Measurements from ENCODE around the gene ADTRP.

DNA sequence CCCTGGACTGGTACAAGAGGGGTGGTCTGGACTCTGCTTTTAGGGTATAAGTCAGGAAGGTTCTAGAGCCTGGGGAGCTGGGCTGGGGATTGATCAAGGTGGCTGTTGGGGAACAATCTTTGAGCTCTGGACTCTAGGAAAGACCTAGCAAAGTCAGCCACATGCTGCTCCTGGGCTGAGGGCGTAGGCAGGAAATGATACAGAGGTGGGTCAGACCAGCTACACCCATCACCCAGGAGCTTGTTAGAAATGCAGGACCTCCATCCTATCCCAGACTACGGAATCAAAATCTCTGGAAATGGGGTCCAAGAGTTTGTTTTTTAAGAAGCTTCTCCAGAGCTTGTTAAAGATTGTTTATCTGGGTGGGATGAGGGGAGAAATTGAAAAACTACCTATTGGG lies 9.4 kb downstream of the ADTRP start:
- no peak for TF ChIP-seq POLR2A (IDR thresholded peaks at IDR 0.05)
- TF ChIP-seq, protein P1, sequence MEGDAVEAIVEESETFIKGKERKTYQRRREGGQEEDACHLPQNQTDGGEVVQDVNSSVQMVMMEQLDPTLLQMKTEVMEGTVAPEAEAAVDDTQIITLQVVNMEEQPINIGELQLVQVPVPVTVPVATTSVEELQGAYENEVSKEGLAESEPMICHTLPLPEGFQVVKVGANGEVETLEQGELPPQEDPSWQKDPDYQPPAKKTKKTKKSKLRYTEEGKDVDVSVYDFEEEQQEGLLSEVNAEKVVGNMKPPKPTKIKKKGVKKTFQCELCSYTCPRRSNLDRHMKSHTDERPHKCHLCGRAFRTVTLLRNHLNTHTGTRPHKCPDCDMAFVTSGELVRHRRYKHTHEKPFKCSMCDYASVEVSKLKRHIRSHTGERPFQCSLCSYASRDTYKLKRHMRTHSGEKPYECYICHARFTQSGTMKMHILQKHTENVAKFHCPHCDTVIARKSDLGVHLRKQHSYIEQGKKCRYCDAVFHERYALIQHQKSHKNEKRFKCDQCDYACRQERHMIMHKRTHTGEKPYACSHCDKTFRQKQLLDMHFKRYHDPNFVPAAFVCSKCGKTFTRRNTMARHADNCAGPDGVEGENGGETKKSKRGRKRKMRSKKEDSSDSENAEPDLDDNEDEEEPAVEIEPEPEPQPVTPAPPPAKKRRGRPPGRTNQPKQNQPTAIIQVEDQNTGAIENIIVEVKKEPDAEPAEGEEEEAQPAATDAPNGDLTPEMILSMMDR (IDR thresholded peaks at IDR 0.05): no peak
- TF ChIP-seq POLR2AphosphoS5 (IDR thresholded peaks at IDR 0.05): no peak
